Fibroblast of the aortic adventitia (primary cell): ENCODE results near the gene KLHDC4. TPM values are rescaled to one million over a fixed set of nuclear protein-coding genes. Genes with fewer than 3 reads are reported as not detected.

Experiments used
- DNase-seq: peaks from one replicate; pipeline ENCODE4 v3.0.0-alpha.2; 2010; ENCODE audit warnings: low read depth
- H3K4me3 ChIP-seq: 2 replicates; pipeline ENCODE4 v1.5.1; 2011; ENCODE audit warnings: low read depth, mild to moderate bottlenecking, control low read depth, low read length, moderate library complexity
- total RNA-seq: library from RNA; depleted of rRNA; stranded (reverse); fragments of >200 nt; gene quantifications from 2 replicates; pipeline ENCODE4 v1.2.3, GENCODE V29; 2012; ENCODE audit warnings: low replicate concordance
- TF ChIP-seq, protein P1 (sequence below): IDR thresholded peaks from 2 replicates; pipeline ENCODE4 v1.5.1; 2011; ENCODE audit warnings: mild to moderate bottlenecking, low read length, control low read depth, inconsistent platforms; ENCODE audit not compliant: insufficient read depth

KLHDC4 gene
- total RNA-seq, 1 donor: 21.6 TPM

DNA sequence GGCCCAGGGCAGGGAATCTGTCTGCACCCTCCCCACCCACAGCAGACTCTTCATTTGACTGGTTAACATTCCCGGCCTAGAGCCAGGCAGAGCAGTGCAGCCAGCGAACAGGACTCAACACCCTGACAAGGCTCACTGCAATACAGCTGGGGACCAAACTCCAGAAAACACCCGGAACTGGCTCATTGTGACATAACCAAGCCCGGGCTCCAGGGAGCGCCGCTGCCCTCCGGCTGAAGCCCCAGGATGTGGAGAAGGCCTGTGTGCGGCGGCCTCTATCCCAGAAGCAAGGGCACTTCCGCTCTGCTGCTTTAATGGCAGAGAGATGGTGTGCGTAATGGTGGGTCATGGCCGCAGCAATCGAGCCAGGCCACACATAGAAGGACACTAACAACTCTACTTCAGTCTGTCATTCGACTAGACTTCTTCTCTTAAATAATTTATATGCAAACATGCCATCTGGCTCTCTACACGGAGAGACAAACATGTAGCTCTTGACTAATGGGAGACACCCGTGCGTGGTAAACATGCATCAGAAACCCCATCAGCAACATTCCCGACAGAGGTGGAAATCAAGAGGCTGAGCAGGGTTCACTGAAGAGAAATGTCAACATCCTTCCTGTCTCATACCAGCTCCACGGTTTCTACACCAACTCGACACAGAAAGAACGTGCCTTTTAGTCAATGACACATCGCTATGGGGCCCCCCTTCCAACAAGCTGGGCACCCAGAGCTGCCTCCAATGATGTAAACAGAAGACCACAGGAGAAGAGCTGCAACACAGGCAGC, 18.0 kb downstream of the KLHDC4 start:
- TF ChIP-seq, protein P1, sequence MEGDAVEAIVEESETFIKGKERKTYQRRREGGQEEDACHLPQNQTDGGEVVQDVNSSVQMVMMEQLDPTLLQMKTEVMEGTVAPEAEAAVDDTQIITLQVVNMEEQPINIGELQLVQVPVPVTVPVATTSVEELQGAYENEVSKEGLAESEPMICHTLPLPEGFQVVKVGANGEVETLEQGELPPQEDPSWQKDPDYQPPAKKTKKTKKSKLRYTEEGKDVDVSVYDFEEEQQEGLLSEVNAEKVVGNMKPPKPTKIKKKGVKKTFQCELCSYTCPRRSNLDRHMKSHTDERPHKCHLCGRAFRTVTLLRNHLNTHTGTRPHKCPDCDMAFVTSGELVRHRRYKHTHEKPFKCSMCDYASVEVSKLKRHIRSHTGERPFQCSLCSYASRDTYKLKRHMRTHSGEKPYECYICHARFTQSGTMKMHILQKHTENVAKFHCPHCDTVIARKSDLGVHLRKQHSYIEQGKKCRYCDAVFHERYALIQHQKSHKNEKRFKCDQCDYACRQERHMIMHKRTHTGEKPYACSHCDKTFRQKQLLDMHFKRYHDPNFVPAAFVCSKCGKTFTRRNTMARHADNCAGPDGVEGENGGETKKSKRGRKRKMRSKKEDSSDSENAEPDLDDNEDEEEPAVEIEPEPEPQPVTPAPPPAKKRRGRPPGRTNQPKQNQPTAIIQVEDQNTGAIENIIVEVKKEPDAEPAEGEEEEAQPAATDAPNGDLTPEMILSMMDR: no peak
- no peak overlapping the region for H3K4me3 ChIP-seq
- DNase-seq: no peak

DNA sequence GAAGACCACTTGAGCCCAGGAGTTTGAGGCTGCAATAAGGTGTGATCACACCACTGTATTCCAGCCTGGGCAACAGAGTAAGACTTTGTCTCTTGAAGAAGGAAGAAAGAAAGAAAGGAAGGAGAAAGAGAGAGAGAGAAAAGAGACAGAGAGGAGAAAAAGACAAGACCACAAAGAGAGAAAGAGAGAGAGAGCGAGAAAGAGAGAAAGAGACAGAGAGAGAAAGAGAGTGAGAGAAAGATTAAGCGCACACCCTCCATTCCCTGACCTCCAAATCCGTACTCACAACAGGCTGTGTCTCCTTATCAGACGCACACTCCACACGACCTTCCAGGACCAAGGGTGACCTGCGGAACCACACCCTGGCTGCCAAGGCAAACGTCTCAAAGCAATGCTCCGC, 19.6 kb downstream of the KLHDC4 start:
- TF ChIP-seq, protein P1: no peak
- H3K4me3 ChIP-seq: no peak overlapping the region
- no peak for DNase-seq

DNA sequence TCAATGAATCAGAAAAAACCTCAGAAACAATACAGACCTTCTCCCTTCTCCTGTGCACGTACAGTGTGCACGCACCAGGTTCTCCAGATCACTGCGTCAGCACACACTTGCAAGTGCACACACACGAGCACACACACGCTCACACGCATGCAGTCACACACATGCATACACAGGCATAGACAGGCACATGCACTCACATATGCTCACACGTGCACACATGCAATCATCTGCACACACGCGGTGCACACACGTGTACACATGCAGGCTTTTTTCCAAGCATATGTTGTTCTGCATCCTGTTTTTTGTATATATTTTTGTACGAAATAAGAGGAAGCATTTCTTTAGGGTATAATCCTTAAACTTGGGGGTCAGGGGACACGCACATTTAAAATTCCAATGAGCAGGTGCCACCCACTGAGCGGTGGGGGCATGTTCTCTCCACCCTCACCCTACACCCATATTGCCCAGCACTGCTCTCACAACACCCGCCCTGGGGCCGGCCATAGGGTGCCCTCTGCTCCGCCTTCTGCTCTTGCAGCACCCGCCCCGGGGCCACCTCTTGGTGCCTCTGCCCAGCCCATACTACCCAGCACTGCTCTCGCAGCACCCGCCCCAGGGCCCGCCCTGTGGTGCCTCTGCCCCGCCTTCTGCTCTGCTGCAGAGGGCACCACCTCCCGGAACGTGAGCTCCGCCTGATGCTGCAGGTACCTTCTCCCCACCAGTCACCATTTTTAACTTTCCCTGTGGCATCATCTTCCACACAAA, 20.9 kb downstream of the KLHDC4 start:
- TF ChIP-seq, protein P1: no peak
- no peak overlapping the region for H3K4me3 ChIP-seq
- no peak for DNase-seq

DNA sequence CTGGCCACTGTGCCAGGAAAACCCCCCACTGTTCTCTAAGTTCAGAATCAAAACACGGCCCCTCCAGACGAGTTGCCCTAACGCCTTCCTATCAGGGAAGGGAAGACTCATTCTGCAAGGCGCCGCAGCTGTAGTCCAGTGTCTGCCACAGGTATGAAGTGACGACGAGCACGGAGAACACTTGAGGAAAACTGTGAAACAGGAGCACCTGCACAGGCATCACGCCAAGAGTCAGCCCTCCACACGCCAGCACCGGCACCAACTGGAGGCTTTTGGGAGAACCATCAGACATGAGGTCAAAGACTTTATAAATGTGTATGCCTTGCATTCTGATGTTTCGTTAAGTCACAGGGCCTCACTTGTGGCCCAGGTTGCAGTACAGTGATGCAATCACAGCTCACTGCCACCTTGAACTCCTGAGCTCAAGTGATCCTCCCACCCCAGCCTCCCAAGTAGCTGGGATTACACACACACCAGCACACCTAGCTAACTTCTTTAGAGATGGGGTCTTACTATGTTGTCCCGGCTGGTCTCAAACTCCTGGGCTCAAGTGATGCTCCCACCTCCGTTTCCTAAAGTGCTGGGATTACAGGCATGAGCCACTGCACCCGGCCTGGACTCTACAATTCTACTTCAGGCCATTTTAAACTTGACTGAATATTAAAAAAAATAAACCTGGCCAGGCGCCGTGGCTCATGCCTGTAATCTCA, 22.9 kb downstream of the KLHDC4 start:
- DNase-seq: no peak
- no peak overlapping the region for H3K4me3 ChIP-seq
- TF ChIP-seq, protein P1: no peak

DNA sequence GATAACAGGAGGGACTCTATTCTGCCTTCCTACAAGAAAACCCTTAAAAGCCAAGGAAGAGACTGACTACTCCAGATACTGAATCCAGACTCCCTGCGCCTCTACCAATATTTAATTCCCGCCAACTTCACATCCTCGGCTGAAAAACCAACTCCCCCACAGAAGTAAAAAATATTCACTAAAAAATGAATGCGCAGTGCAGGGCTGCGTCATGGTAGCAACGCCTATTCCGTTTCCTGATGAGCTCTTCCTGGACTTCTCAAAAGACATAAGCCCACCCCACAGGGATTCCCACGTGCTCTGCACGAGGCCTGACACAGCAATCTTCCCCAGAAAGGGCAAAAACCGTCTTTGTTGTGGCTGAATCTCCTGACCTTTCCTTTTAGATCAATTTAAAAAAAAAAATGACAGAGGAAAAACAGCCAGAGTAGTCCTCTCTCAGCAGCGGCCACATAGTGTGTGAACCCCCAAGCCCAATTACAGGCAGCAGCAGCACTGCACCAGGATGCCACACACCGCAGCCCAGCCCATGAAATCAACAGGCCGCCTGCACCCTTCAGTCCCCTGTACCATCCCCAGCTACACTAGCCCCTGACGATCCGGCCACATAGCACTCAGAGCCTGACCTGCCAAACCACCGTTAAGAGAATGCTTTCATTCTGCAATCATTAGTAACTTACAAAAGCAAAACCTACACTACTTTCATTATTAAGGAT, 23.9 kb downstream of the KLHDC4 start:
- H3K4me3 ChIP-seq: no peak overlapping the region
- DNase-seq: no peak
- TF ChIP-seq, protein P1: no peak

DNA sequence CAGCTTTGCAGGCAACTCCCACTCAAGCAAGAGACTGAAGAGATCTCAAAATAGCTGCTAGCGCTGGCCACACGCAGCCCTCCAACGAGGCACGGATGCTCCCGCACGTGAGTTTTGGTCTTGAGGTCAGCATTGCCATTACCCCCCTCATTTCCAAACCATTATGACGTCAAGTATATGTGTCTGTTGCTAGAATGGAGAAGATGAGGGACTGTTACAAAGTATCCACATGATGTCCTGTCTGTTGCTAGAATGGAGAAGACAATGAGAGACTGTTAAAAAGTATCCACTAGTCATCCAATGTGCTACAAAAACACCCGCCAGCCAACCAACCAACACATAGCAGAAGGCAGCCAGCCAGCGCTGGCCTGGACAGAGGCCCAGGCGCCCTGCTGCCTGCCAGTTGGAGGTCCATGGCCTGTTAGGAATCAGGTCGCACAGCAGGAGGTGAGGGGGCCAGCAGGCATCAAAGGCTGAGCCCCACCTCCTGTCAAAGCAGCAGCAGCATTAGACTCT, 24.8 kb downstream of the KLHDC4 start:
- DNase-seq: peak; percentile 25
- TF ChIP-seq, protein P1: no peak
- H3K4me3 ChIP-seq: no peak overlapping the region
